ENCODE measurements around the gene PCBP1.
"Not testable (repeated sequence)": the region's sequence is repeated elsewhere in the genome, so short reads cannot be mapped to it uniquely, and the experiment has no call there.

The PCBP1 gene

DNA sequence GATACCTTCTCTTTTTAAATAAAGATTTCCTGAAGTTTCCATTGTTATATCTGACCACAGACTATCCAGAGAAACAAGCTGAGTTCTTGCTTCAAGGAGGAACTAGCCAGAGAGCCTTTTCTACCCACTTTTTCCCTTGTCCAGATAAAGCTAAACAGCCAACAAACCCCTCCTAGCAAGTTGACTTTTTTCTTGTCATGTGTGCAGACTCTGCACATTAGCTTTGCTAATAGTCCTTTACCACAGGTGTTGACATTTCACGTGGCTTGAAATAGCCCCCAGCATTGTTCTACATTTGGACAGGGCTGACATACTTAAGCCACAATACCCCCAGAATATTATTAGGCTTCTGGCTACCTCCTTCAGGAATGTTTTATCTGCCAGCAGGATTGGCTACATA, 40.7 kb downstream of the PCBP1 start:
- DNase-seq = no peak

DNA sequence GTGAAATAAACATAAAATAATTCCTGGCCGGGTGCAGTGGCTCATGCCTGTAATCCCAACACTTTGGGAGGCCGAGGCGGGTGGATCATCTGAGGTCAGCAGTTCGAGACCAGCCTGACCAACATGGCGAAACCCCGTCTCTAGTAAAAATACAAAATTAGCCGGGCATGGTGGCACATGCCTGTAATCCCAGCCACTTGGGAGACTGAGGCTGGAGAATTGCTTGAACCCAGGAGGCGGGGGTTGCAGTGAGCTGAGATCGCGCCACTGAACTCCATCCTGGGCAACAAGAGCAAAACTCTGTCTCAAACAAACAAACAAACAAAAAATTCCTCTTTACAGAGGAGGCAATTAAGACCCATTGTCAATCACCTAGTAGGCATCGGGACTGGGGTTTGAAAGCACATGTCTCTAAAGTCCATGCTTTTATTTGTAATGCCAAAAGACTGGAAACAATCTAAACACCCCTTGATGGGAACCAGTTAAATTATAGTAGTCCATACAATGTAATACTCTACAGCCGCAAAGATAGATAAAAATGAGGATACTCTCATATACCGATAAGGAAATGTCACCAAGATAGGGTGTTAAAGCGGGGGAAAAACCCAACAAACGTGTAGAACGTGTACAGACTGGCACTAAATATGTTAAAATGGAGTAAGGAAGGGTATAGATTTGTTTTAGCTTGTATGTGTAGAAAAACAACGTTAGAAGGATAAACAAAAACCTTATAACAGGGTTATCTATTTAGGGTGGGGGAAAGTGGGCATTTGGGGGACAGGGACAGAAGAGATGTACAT, 44.3 kb downstream of the PCBP1 start:
- not testable (repeated sequence) for DNase-seq

DNA sequence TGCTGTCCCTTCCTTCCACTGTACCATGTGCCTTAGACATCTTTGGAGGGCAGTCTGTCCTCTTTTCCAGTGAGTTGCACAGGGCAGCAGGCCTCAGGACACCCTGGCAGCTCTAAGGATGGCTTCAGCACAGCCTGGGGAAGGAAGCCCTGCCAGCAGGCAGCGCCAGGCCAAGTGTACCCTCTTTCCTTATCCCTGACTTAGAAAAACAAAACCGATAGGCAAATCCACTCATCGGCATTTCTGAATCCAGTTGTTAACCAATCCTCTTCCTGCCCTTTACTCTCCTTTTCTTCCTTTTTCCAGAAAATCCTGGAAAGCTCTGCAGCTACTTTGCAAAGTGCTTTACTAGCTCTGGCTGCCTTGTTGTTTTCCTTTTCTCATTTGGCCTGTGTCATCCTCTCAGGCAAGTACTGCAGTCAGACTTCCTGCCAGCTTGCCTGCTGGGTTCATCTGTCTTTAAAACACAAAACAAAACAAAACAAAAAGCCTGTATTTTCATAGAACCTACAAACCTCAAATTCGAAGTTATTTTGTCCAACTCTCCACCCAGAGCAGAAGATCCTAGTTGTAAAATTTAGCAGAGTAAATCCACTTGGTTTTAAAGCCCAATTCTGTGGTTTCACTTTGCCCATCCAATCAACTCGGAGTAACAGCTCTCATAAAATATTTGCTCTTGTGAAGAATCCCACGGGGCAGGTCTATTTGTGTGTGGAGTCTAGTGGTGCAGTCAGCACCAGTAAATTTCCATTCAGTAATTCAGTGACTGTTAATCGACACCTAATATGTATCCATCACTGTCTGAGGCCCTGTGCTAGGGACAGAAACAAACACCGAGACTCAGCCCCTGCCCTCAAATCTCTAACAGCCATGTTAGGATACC, 45.2 kb downstream of the PCBP1 start:
- DNase-seq = peak; percentile 43

DNA sequence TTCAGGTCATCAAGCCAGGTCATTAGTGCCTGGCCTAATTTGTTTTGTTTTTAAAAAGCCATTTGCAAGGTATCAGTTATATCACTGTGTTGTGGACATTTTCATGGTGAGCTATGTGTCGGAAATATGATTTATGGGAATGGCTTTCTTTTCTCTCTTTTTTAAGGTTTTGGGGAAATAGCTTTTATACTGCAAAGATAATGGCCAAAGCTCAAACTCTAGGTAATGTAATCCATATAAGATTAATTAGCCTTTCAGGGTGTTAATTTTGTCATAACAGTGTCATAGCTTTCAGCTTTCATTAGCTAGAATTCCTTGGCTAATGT, 45.8 kb downstream of the PCBP1 start:
- no peak for DNase-seq

DNA sequence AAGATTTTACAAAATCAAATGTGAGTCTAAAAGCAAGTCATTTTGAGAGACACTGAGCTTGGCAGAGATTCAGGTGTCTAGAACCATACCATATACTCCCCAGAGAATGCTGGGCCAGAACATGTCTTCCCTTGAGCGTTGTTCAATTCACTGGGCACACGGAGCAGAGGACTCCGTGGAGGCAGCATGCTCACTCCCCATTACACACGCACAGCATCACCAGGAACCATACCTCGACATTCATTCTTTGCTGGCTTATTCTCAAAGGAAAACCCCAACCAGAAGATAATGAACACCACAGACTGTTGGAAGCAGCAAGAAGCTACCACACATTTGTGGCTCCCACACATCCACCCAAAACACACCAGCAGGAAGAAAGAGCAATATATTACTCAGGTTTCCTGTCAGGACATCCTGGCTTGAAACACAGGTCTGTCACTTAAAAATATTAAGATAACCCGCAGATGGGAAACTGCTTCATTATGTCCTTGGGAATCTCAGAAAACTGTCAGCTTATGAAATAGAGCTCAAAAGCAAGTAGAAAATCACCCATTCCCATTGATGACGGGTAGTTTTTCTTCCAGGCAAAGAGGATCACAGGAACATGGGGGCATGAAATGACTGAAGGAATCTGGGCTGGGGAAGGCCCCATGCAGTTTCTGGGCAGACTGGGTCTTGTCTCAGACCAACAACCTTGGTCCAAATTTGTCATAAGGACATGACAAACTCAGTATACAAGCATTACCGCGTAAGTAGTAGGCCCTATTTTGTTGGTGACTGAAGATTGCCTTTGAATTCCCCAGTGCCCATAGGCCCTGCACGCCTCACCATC, 46.4 kb downstream of the PCBP1 start:
- peak; percentile 30 for DNase-seq

DNA sequence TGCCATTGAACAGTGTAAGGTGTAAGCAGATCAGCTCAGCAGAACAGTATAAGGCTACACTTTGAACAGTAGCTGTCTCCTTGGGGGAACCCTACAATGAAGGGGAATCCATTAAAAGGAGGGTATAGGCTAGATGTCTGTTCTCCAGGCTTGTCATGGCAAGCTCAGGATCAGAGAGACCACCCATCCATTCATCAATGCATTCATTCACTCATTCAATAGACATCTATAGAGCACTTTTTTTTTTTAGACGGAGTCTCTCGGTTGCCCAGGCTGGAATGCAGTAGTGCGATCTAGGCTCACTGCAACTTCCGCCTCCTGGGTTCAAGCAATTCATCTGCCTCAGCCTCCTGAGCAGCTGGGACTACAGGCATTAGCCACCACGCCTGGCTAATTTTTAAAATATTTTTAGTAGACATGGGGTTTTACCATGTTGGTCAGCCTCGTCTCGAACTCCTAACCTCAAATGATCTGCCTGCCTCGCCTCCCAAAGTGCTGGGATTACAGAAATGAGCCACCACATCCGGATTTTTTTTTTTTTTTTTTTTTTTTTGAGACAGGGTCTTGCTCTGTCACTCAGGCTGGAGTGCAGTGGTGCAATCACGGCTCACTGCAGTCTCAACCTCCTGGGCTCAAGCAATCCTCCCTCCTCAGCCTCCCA, 47.2 kb downstream of the PCBP1 start:
- DNase-seq = not testable (repeated sequence)
